Right lung (tissue), 5 donors: ENCODE measurements around the gene KCNG1. TPM values are rescaled to one million over a fixed set of nuclear protein-coding genes. Genes with fewer than 3 reads are reported as not detected.

Experiments
- DNase-seq, 2 donors: peaks; one replicate each; pipeline ENCODE4 v3.0.0-alpha.2; 2013
- polyA plus RNA-seq, 5 donors: library from polyadenylated mRNA; unstranded; fragments of 120-200 nt; gene quantifications; one replicate each; pipeline versions ENCODE4 v1.2.1 to v1.2.3, GENCODE V29; 2013; ENCODE audit warnings: inconsistent platforms in 1 of 5, low replicate concordance in 1 of 5; ENCODE audit not compliant: insufficient read length in 5 of 5, insufficient read depth in 1 of 5

KCNG1 gene
- polyA plus RNA-seq, 5 donors: 0.31 to 1.3 (median 0.70) TPM

DNA sequence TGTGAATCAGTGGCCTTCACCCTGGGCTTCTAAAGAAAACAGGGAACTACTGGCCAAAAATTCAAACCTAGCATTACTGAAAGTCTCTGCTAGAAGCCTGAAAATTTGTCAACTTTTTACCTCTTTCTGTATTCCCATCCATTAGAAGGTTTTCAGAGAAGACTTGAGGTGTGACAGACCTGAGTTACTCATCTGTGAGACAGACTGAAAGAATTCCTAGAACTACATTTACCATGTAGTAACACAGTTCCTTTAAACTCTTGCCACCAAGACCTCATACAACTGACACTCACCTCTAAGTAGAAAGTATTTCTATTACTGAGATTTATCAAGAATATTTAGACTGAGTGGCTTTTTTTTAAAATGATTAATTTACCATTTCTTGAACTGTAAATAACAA lies 69.1 kb downstream of the KCNG1 start:
- no peak for DNase-seq

Other genes starting within 250 kb of the KCNG1 start
- 1 to 10 TPM; 7.0 to 8.5 (median 8.0) TPM for gene BCAS4, start 228.0 kb downstream of the KCNG1 start, polyA plus RNA-seq
- gene ADNP, start 91.7 kb downstream of the KCNG1 start, polyA plus RNA-seq: 100 to 1,000 TPM in 3 of 5 donors, 10 to 100 TPM in 2; 91.9 to 116 (median 107) TPM
- 10 to 100 TPM; 56.1 to 72.1 (median 62.8) TPM for gene DPM1, start 64.6 kb downstream of the KCNG1 start, polyA plus RNA-seq
- gene MOCS3, start 64.3 kb downstream of the KCNG1 start, polyA plus RNA-seq: 1 to 10 TPM; 3.2 to 4.1 (median 3.8) TPM